Natural killer cell (primary cell): ENCODE measurements around the gene USP24. TPM values are rescaled to one million over a fixed set of nuclear protein-coding genes. Genes with fewer than 3 reads are reported as not detected.

Experiments used
- ATAC-seq, 3 donors: fragments of 150-1000 bp in 2 of 3; fragments of 200-7000 bp in 1 of 3; cut with Tn5 transposase; 1 replicate in 1 of 3; 2 replicates in 2 of 3; pipeline ENCODE4 v1.10.0; 2021; ENCODE audit warnings: mild to moderate bottlenecking in 2 of 3, moderate library complexity in 2 of 3
- DNase-seq, 2 donors: peaks; one replicate each; pipeline versions ENCODE4 v3.0.0 to v3.0.0-alpha.2; 2013 to 2021; ENCODE audit warnings: mixed read lengths in 1 of 2
- H3K27ac ChIP-seq: one replicate; pipeline ENCODE4 v1.5.1; 2013; ENCODE audit warnings: mild to moderate bottlenecking, low read length
- H3K27me3 ChIP-seq: one replicate; pipeline ENCODE4 v1.6.1; 2013; ENCODE audit warnings: low read length; ENCODE audit not compliant: control insufficient read depth, insufficient read depth
- H3K36me3 ChIP-seq: one replicate; pipeline ENCODE4 v1.6.1; 2013; ENCODE audit warnings: low read length; ENCODE audit not compliant: control insufficient read depth, insufficient read depth
- H3K4me1 ChIP-seq: one replicate; pipeline ENCODE4 v1.6.1; 2013; ENCODE audit warnings: low read length; ENCODE audit not compliant: control insufficient read depth, insufficient read depth
- H3K4me3 ChIP-seq: one replicate; pipeline ENCODE4 v1.5.1; 2013; ENCODE audit warnings: low read length
- H3K9me3 ChIP-seq: one replicate; pipeline ENCODE4 v1.6.1; 2013; ENCODE audit warnings: low read length; ENCODE audit not compliant: control insufficient read depth, insufficient read depth
- H3K27ac Mint-ChIP-seq, 2 donors: one replicate each; pipeline ENCODE4 v1.8.0; 2022; ENCODE audit warnings: mild to moderate bottlenecking in 2 of 2, mixed read lengths in 2 of 2, moderate library complexity in 1 of 2
- H3K27me3 Mint-ChIP-seq, 2 donors: one replicate each; pipeline ENCODE4 v1.8.0; 2022; ENCODE audit warnings: low read depth in 2 of 2, mixed read lengths in 2 of 2
- H3K36me3 Mint-ChIP-seq: one replicate; pipeline ENCODE4 v1.8.0; 2022; ENCODE audit warnings: mixed read lengths
- H3K4me1 Mint-ChIP-seq, 2 donors: one replicate each; pipeline ENCODE4 v1.8.0; 2022; ENCODE audit warnings: mixed read lengths in 2 of 2
- H3K4me3 Mint-ChIP-seq: one replicate; pipeline ENCODE4 v1.8.0; 2022; ENCODE audit warnings: mild to moderate bottlenecking, moderate library complexity, mixed read lengths
- H3K9me3 Mint-ChIP-seq, 2 donors: one replicate each; pipeline ENCODE4 v1.8.0; 2022; ENCODE audit warnings: mixed read lengths in 2 of 2
- WGBS: methylation state at CpG from one replicate; pipeline ENCODE4 v1.1.7; 2013; ENCODE audit warnings: missing lambda C conversion rate; ENCODE audit not compliant: insufficient coverage; 5-methylcytosine and 5-hydroxymethylcytosine counted together
- intact Hi-C: fragments of 100-400 bp; cut with micrococcal nuclease; formaldehyde crosslinking; loops from one replicate; pipeline ENCODE4 v1.14.2; 2022
- total RNA-seq, 4 donors: library from RNA; stranded (reverse); fragments of 120-200 nt in 1 of 4; gene quantifications; one replicate each; pipeline versions ENCODE4 v1.2.3 to v1.2.4, GENCODE V29; 2013 to 2022
- TF ChIP-seq, protein P1 (sequence below): fragments of 200-600 bp; IDR thresholded peaks from one replicate; pipeline ENCODE4 v1.8.0; 2022; ENCODE audit warnings: antibody characterized with exemption

The USP24 gene
- total RNA-seq, 3 donors from 2014 or later (not counting 1 experiment from before 2014, with no cell fraction given): 155 TPM

GRCh38 chr1:55257958-55258357 lies 42.8 kb upstream of the USP24 start:
- H3K27me3 Mint-ChIP-seq: peaks cover 0 to 2% of the 10 kb centered on the region in 2 donors
- WGBS: 11% methylated on average over 3 of the region's 3 CpGs
- TF ChIP-seq, protein P1, sequence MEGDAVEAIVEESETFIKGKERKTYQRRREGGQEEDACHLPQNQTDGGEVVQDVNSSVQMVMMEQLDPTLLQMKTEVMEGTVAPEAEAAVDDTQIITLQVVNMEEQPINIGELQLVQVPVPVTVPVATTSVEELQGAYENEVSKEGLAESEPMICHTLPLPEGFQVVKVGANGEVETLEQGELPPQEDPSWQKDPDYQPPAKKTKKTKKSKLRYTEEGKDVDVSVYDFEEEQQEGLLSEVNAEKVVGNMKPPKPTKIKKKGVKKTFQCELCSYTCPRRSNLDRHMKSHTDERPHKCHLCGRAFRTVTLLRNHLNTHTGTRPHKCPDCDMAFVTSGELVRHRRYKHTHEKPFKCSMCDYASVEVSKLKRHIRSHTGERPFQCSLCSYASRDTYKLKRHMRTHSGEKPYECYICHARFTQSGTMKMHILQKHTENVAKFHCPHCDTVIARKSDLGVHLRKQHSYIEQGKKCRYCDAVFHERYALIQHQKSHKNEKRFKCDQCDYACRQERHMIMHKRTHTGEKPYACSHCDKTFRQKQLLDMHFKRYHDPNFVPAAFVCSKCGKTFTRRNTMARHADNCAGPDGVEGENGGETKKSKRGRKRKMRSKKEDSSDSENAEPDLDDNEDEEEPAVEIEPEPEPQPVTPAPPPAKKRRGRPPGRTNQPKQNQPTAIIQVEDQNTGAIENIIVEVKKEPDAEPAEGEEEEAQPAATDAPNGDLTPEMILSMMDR: no peak
- peaks cover 28% of the 10 kb centered on the region for H3K4me1 ChIP-seq
- intact Hi-C loops: no loop called here
- peak; percentile 62 to 89 for DNase-seq
- H3K4me3 ChIP-seq: no peak overlapping the region
- peak overlapping the region; percentile 2 to 83 for H3K27ac Mint-ChIP-seq
- H3K27me3 ChIP-seq: no peaks in the 10 kb centered on the region
- peaks cover 13 to 20% of the 10 kb centered on the region in 2 donors for H3K4me1 Mint-ChIP-seq
- no peaks in the 10 kb centered on the region for H3K9me3 ChIP-seq
- H3K36me3 ChIP-seq: no peaks in the 10 kb centered on the region
- peak; percentile 81 to 95 (median 94) for ATAC-seq
- H3K36me3 Mint-ChIP-seq: no peaks in the 10 kb centered on the region
- H3K27ac ChIP-seq: peak overlapping the region; percentile 13
- H3K9me3 Mint-ChIP-seq: no peaks in the 10 kb centered on the region
- H3K4me3 Mint-ChIP-seq: peak overlapping the region; percentile 26

DNA sequence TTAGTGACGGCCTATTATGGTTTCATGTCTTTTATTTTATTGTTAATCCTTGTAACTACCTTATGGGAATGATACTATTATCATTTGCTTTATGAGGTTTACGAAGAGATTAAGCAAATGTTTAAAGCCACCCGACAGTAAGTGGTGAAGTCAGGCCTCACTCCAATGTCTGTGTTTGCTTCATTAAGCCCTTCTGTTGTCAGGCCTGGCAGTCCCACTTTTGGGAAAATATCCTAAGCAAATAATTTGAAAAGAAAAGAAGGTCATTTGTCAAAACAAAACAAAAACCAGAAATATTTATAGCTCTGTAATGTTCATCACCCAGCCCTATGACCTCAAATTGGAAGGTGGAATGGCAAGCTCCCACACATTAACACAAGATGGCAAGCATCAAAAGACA lies 40.7 kb upstream of the USP24 start:
- intact Hi-C loops: no loop called here
- peaks cover 0 to 2% of the 10 kb centered on the region in 2 donors for H3K27me3 Mint-ChIP-seq
- H3K4me1 ChIP-seq: peaks cover 25% of the 10 kb centered on the region
- no peaks in the 10 kb centered on the region for H3K9me3 ChIP-seq
- H3K36me3 Mint-ChIP-seq: no peaks in the 10 kb centered on the region
- TF ChIP-seq, protein P1: no peak
- H3K9me3 Mint-ChIP-seq: no peaks in the 10 kb centered on the region
- H3K27ac Mint-ChIP-seq: no peak overlapping the region
- ATAC-seq: no peak
- no peak overlapping the region for H3K4me3 Mint-ChIP-seq
- no peak overlapping the region for H3K4me3 ChIP-seq
- peaks cover 13 to 26% of the 10 kb centered on the region in 2 donors for H3K4me1 Mint-ChIP-seq
- no peaks in the 10 kb centered on the region for H3K36me3 ChIP-seq
- no peak overlapping the region for H3K27ac ChIP-seq
- H3K27me3 ChIP-seq: no peaks in the 10 kb centered on the region
- WGBS: 100% methylated on average over 2 of the region's 3 CpGs
- no peak for DNase-seq

- H3K36me3 ChIP-seq: no peaks in the 10 kb centered on the region
- WGBS: 78% methylated on average over 6 of the region's 8 CpGs
- Mint-ChIP-seq H3K27me3 (no peaks in the 10 kb centered on the region), H3K4me3 (no peak overlapping the region), H3K36me3 (no peaks in the 10 kb centered on the region), H3K9me3 (no peaks in the 10 kb centered on the region), H3K27ac (peak overlapping the region in 1 of 2 donors; percentile 10), H3K4me1 (peaks cover 8 to 16% of the 10 kb centered on the region in 2 donors)
- ATAC-seq: no peak
- peaks cover 4% of the 10 kb centered on the region for H3K4me1 ChIP-seq
- H3K27ac ChIP-seq: no peak overlapping the region
- DNase-seq: no peak
- TF ChIP-seq, protein P1: no peak
- no peak overlapping the region for H3K4me3 ChIP-seq
- intact Hi-C loops: no loop called here
- H3K27me3 ChIP-seq: no peaks in the 10 kb centered on the region
- no peaks in the 10 kb centered on the region for H3K9me3 ChIP-seq
Measured at GRCh38 chr1:55252942-55253589, 37.9 kb upstream of the USP24 start.
